SH-SY5Y (cell line): ENCODE data around the gene SP140L.

ENCODE experiments used
- GATA2 ChIP-seq: IDR thresholded peaks from 2 replicates; pipeline ENCODE4 v1.6.1; 2011; ENCODE audit warnings: mild to moderate bottlenecking, low read depth, low read length
- GATA3 ChIP-seq: IDR thresholded peaks from 2 replicates; pipeline ENCODE4 v1.6.1; 2011; ENCODE audit warnings: low read depth, mild to moderate bottlenecking, low read length, moderate library complexity

DNA sequence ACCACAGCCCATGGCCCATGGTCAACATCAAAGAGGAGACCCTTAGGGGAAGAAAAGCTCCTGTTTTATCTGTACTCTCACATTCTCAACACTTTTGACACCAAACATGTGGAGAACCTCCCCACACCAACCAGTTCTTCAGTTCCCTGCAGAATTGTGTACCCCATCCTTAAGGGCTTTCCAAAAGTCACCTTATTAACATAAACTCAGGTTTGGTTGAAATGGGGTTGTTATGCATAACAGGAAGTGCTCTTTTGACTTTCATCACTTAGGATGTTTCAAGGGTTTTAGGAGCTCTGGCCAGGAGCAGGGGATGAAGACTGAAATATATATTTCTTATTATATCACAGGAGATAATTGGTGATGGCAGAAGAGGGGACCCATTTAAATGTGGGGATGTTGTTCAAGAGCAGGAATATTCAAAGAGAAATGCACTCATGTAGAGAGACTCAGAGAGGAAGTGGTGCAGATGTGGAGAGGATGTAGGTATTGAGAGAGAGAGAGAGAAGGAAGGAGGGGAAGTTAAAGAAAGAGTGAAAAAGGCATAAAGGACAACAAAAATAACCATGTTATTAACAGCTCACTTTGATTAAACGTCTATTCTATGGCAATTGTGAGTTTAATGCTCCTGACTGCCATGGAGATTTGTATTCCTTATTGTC is 35.2 kb downstream of the SP140L start:
- TF ChIP-seq GATA3 (no peak), GATA2 (no peak)
